Astrocyte (in vitro differentiated cells and primary cell): Measurements from ENCODE around the gene PXK. TPM values are rescaled to one million over a fixed set of nuclear protein-coding genes. Genes with fewer than 3 reads are reported as not detected.

ENCODE experiments used
- DNase-seq: peaks from one replicate; pipeline ENCODE4 v3.0.0-alpha.2; 2010; ENCODE audit warnings: low read depth
- FAIRE-seq: peaks from 2 replicates; lab custom pipeline; 2011; peaks lifted over from hg19 to GRCh38; lab: Jason Lieb, UNC
- H2AFZ ChIP-seq: 2 replicates; pipeline ENCODE4 v1.6.0; 2012; ENCODE audit warnings: low read depth, low read length, inconsistent platforms
- H3K27ac ChIP-seq: 2 replicates; pipeline ENCODE4 v1.5.1; 2011; ENCODE audit warnings: low read depth, low read length, inconsistent platforms
- H3K27me3 ChIP-seq: 2 replicates; pipeline ENCODE4 v1.6.0; 2011; ENCODE audit warnings: low read length, inconsistent platforms; ENCODE audit not compliant: insufficient read depth
- H3K36me3 ChIP-seq: 2 replicates; pipeline ENCODE4 v1.5.1; 2011; ENCODE audit warnings: low read length, inconsistent platforms; ENCODE audit not compliant: insufficient read depth
- H3K4me1 ChIP-seq: 2 replicates; pipeline ENCODE4 v1.5.1; 2011; ENCODE audit warnings: low read length, inconsistent platforms; ENCODE audit not compliant: insufficient read depth
- H3K4me2 ChIP-seq: 2 replicates; pipeline ENCODE4 v1.6.0; 2012; ENCODE audit warnings: low read length, inconsistent platforms
- H3K4me3 ChIP-seq: 2 replicates; pipeline ENCODE4 v1.5.1; 2011; ENCODE audit warnings: low read depth, mild to moderate bottlenecking, low read length, inconsistent platforms; ENCODE audit not compliant: insufficient read depth
- H3K79me2 ChIP-seq: 2 replicates; pipeline ENCODE4 v1.6.0; 2012; ENCODE audit warnings: mild to moderate bottlenecking, low read length, inconsistent platforms; ENCODE audit not compliant: insufficient read depth
- H3K9ac ChIP-seq: 2 replicates; pipeline ENCODE4 v1.6.0; 2012; ENCODE audit warnings: mild to moderate bottlenecking, low read length, inconsistent platforms
- H3K9me3 ChIP-seq: 2 replicates; pipeline ENCODE4 v1.5.1; 2012; ENCODE audit warnings: low read depth, mild to moderate bottlenecking, low read length, inconsistent platforms; ENCODE audit not compliant: insufficient read depth
- H4K20me1 ChIP-seq: 2 replicates; pipeline ENCODE4 v1.6.0; 2012; ENCODE audit warnings: low read length, inconsistent platforms; ENCODE audit not compliant: insufficient read depth
- H3K27ac Mint-ChIP-seq: one replicate; pipeline ENCODE4 v1.8.0; 2021; ENCODE audit warnings: mild to moderate bottlenecking, mixed read lengths; ENCODE audit not compliant: unreplicated experiment
- H3K27me3 Mint-ChIP-seq: one replicate; pipeline ENCODE4 v1.8.0; 2021; ENCODE audit warnings: low read depth, mixed read lengths; ENCODE audit not compliant: unreplicated experiment
- H3K36me3 Mint-ChIP-seq: one replicate; pipeline ENCODE4 v1.8.0; 2021; ENCODE audit warnings: low read depth, mixed read lengths; ENCODE audit not compliant: unreplicated experiment
- H3K4me1 Mint-ChIP-seq: one replicate; pipeline ENCODE4 v1.8.0; 2021; ENCODE audit warnings: low read depth, mixed read lengths; ENCODE audit not compliant: unreplicated experiment
- H3K4me3 Mint-ChIP-seq: one replicate; pipeline ENCODE4 v1.8.0; 2021; ENCODE audit warnings: mild to moderate bottlenecking, moderate library complexity, mixed read lengths; ENCODE audit not compliant: unreplicated experiment
- H3K9me3 Mint-ChIP-seq: one replicate; pipeline ENCODE4 v1.8.0; 2021; ENCODE audit warnings: mild to moderate bottlenecking, mixed read lengths; ENCODE audit not compliant: unreplicated experiment
- EZH2 ChIP-seq: IDR thresholded peaks from 2 replicates; pipeline ENCODE4 v1.6.1; 2012; ENCODE audit warnings: mild to moderate bottlenecking, low read length, inconsistent platforms; ENCODE audit not compliant: insufficient read depth
- total RNA-seq: library from RNA; stranded (reverse); gene quantifications from 2 replicates; pipeline ENCODE4 v1.2.1, GENCODE V29; 2021
- TF ChIP-seq, protein P1 (sequence below): IDR thresholded peaks from 2 replicates; pipeline ENCODE4 v1.5.1; 2011; ENCODE audit warnings: low read depth, mild to moderate bottlenecking, inconsistent platforms, low read length, moderate library complexity; ENCODE audit not compliant: insufficient read depth

PXK gene
- total RNA-seq, 1 donor from 2014 or later: 10.5 TPM

DNA sequence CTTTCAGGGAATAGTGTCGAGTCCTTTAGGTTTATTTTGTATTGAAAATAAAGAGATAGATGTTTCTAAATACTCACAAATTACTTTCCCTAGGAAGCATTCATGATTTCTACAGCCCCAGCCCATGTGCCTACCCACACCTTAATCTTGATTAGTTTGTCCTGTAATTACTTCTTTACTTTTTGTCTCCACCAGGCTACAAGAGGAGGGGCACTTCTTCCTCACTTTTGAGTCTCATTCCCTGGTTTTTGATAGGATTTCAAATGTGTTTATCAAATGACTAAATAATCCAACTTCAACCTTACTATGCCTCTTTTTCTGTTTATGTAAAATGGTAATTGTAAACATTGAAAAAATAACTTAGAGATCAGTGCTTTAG, 1.8 kb downstream of the PXK start:
- H3K27me3 ChIP-seq: no peaks in the 10 kb centered on the region
- peaks cover 24% of the 10 kb centered on the region for H3K4me1 ChIP-seq
- H3K79me2 ChIP-seq: peaks cover 39% of the 10 kb centered on the region
- TF ChIP-seq, protein P1, sequence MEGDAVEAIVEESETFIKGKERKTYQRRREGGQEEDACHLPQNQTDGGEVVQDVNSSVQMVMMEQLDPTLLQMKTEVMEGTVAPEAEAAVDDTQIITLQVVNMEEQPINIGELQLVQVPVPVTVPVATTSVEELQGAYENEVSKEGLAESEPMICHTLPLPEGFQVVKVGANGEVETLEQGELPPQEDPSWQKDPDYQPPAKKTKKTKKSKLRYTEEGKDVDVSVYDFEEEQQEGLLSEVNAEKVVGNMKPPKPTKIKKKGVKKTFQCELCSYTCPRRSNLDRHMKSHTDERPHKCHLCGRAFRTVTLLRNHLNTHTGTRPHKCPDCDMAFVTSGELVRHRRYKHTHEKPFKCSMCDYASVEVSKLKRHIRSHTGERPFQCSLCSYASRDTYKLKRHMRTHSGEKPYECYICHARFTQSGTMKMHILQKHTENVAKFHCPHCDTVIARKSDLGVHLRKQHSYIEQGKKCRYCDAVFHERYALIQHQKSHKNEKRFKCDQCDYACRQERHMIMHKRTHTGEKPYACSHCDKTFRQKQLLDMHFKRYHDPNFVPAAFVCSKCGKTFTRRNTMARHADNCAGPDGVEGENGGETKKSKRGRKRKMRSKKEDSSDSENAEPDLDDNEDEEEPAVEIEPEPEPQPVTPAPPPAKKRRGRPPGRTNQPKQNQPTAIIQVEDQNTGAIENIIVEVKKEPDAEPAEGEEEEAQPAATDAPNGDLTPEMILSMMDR: no peak
- TF ChIP-seq EZH2: no peak
- peak overlapping the region; percentile 80 for H3K27ac ChIP-seq
- no peaks in the 10 kb centered on the region for H3K9me3 ChIP-seq
- peaks cover 18% of the 10 kb centered on the region for H3K4me1 Mint-ChIP-seq
- H3K27ac Mint-ChIP-seq: peak overlapping the region; percentile 42
- peak overlapping the region; percentile 30 for H3K4me3 Mint-ChIP-seq
- peak overlapping the region; percentile 44 for H3K4me3 ChIP-seq
- peaks cover 2% of the 10 kb centered on the region for H3K36me3 Mint-ChIP-seq
- H3K36me3 ChIP-seq: no peaks in the 10 kb centered on the region
- peak overlapping the region; percentile 97 for H3K4me2 ChIP-seq
- H3K27me3 Mint-ChIP-seq: peaks cover 2% of the 10 kb centered on the region
- FAIRE-seq: no peak
- no peak for DNase-seq
- peaks cover 5% of the 10 kb centered on the region for H4K20me1 ChIP-seq
- no peaks in the 10 kb centered on the region for H3K9me3 Mint-ChIP-seq
- H2AFZ ChIP-seq: no peak overlapping the region
- H3K9ac ChIP-seq: peak overlapping the region; percentile 87

DNA sequence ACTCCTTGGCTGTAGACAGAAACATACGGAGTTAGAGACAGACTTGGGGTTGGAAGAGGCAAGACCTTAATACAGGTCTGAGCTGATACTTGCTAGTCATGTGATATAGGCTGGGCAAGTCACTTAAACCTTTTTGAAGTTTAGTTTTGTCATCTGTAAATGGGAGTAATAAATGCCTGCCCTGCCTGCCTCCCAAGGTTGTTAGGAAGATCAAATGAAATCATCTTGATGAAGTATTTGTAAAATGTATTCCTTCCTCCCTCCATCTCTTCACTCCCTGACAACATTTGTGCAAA, 2.9 kb downstream of the PXK start:
- Mint-ChIP-seq H3K36me3 (peaks cover 2% of the 10 kb centered on the region), H3K9me3 (no peaks in the 10 kb centered on the region), H3K4me3 (peak overlapping the region; percentile 72), H3K27ac (peak overlapping the region; percentile 97), H3K27me3 (peaks cover 2% of the 10 kb centered on the region), H3K4me1 (peaks cover 18% of the 10 kb centered on the region)
- Histone ChIP-seq H3K36me3 (no peaks in the 10 kb centered on the region), H3K9me3 (no peaks in the 10 kb centered on the region), H4K20me1 (peaks cover 5% of the 10 kb centered on the region), H3K9ac (peak overlapping the region; percentile 87), H3K27ac (peak overlapping the region; percentile 80), H3K4me3 (peak overlapping the region; percentile 22), H3K79me2 (peaks cover 40% of the 10 kb centered on the region), H3K27me3 (no peaks in the 10 kb centered on the region), H3K4me1 (peaks cover 24% of the 10 kb centered on the region), H3K4me2 (peak overlapping the region; percentile 97), H2AFZ (no peak overlapping the region)
- TF ChIP-seq, protein P1: no peak
- no peak for TF ChIP-seq EZH2
- DNase-seq (no peak), FAIRE-seq (no peak)

DNA sequence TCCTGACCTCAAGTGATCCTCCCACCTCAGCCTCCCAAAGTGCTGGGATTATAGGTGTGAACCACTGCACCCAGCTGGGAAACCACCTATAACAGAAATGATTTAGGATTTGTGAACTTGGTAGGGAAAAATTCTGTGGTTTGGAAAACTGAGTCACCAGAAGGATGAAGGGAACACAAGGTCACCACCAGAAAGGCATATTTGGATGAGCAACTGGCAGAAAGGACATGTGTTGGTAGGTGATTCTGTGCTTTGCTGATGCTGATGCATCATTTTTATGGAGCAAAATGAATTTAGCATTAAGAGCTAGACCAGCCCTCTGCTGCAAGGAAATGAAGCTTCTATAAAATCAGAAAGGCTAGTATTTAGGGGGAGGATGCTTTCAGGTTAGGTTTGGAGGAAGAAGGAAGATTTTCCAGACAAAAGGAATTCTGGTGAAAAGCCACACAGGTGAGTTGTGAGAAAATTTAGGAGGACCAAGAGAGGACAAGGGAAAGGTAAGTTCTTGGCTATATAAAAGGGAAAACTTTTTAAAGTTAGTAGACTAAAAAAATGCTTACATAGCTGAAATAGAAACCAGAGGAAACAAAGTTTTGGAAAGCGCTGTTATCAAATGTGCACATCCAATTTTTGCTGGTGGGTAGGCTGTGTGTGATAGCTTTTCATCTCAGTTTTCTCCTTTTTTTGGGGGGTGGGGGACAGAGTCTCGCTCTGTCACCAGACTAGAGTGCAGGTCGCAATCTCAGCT, 3.6 kb downstream of the PXK start:
- Mint-ChIP-seq H3K4me3 (no peak overlapping the region), H3K9me3 (no peaks in the 10 kb centered on the region), H3K36me3 (peaks cover 7% of the 10 kb centered on the region), H3K27me3 (peaks cover 2% of the 10 kb centered on the region), H3K4me1 (peaks cover 20% of the 10 kb centered on the region), H3K27ac (peak overlapping the region; percentile 22)
- Histone ChIP-seq H3K79me2 (peaks cover 43% of the 10 kb centered on the region), H3K36me3 (no peaks in the 10 kb centered on the region), H3K9me3 (no peaks in the 10 kb centered on the region), H3K27ac (no peak overlapping the region), H2AFZ (no peak overlapping the region), H3K9ac (no peak overlapping the region), H3K4me3 (no peak overlapping the region), H4K20me1 (peaks cover 5% of the 10 kb centered on the region), H3K4me1 (peaks cover 28% of the 10 kb centered on the region), H3K4me2 (peak overlapping the region; percentile 54), H3K27me3 (no peaks in the 10 kb centered on the region)
- DNase-seq (peak; percentile 79), FAIRE-seq (no peak)
- TF ChIP-seq, protein P1: no peak
- TF ChIP-seq EZH2: no peak
